HG03039 (cell line): ENCODE results near the gene COL25A1.
"Not testable (repeated sequence)": the region's sequence is repeated elsewhere in the genome, so short reads cannot be mapped to it uniquely, and the experiment has no call there.

ENCODE experiments used
- ATAC-seq: cut with Tn5 transposase; IDR thresholded peaks from one replicate; pipeline ENCODE4 v1.9.1; 2021; ENCODE audit warnings: mild to moderate bottlenecking, moderate library complexity; ENCODE audit not compliant: unreplicated experiment

Gene COL25A1

GRCh38 chr4:108978066-108978465, 324.4 kb downstream of the COL25A1 start:
- no peak for ATAC-seq

- ATAC-seq, result no peak
Observed at GRCh38 chr4:108972613-108973283, 329.7 kb downstream of the COL25A1 start.

- ATAC-seq, result no peak
Observed at GRCh38 chr4:108971473-108971872, 331.0 kb downstream of the COL25A1 start.

GRCh38 chr4:108965472-108966076, 336.9 kb downstream of the COL25A1 start:
- no peak for ATAC-seq

- ATAC-seq, result no peak
Observed at GRCh38 chr4:108965016-108965415, 337.4 kb downstream of the COL25A1 start.

GRCh38 chr4:108963910-108964309, 338.5 kb downstream of the COL25A1 start:
- ATAC-seq, result no peak

GRCh38 chr4:108959491-108959890, 343.0 kb downstream of the COL25A1 start:
- ATAC-seq, result no peak

GRCh38 chr4:108954880-108955279, 347.6 kb downstream of the COL25A1 start:
- ATAC-seq, result no peak

- ATAC-seq, result no peak
Observed at GRCh38 chr4:108953941-108954340, 348.5 kb downstream of the COL25A1 start.

GRCh38 chr4:108950158-108950915, 352.1 kb downstream of the COL25A1 start:
- ATAC-seq, result no peak

GRCh38 chr4:108947526-108947925, 354.9 kb downstream of the COL25A1 start:
- no peak for ATAC-seq

- ATAC-seq, result no peak
Observed at GRCh38 chr4:108946237-108946636, 356.2 kb downstream of the COL25A1 start.

- no peak for ATAC-seq
Observed at GRCh38 chr4:108943976-108944591, 358.4 kb downstream of the COL25A1 start.

- ATAC-seq, result no peak
Observed at GRCh38 chr4:108943371-108943770, 359.1 kb downstream of the COL25A1 start.

GRCh38 chr4:108941904-108942430, 360.5 kb downstream of the COL25A1 start:
- no peak for ATAC-seq

- no peak for ATAC-seq
Observed at GRCh38 chr4:108940634-108941033, 361.8 kb downstream of the COL25A1 start.

GRCh38 chr4:108940149-108940548, 362.3 kb downstream of the COL25A1 start:
- ATAC-seq, result no peak

GRCh38 chr4:108937066-108937465, 365.4 kb downstream of the COL25A1 start:
- no peak for ATAC-seq

- not testable (repeated sequence) for ATAC-seq
Observed at GRCh38 chr4:108933925-108934324, 368.5 kb downstream of the COL25A1 start.

GRCh38 chr4:108933046-108933445, 369.4 kb downstream of the COL25A1 start:
- ATAC-seq, result no peak

GRCh38 chr4:108931926-108932325, 370.5 kb downstream of the COL25A1 start:
- ATAC-seq, result no peak
